Adrenal gland (tissue), 5 donors: ENCODE measurements around the gene C7orf57.

Experiments
- POLR2A ChIP-seq, 2 donors: fragments of 450-650 bp; IDR thresholded peaks; one replicate each; pipeline ENCODE4 v1.6.1; 2017; ENCODE audit warnings: antibody characterized with exemption in 2 of 2, mild to moderate bottlenecking in 2 of 2, moderate library complexity in 1 of 2
- TF ChIP-seq, protein P1 (sequence below), 6 experiments: fragments of 450-650 bp in 4 of 6; fragments of 200-600 bp in 2 of 6; sonication (generic) in 1 of 6; IDR thresholded peaks; 1 replicate in 5 of 6; 2 replicates in 1 of 6; pipeline versions ENCODE4 v1.5.1 to v1.8.0; 2016 to 2021; ENCODE audit warnings: antibody characterized with exemption in 6 of 6, mild to moderate bottlenecking in 2 of 6, moderate library complexity in 1 of 6
- donor health status: DM: no; HTN: no; CAD: no.

DNA sequence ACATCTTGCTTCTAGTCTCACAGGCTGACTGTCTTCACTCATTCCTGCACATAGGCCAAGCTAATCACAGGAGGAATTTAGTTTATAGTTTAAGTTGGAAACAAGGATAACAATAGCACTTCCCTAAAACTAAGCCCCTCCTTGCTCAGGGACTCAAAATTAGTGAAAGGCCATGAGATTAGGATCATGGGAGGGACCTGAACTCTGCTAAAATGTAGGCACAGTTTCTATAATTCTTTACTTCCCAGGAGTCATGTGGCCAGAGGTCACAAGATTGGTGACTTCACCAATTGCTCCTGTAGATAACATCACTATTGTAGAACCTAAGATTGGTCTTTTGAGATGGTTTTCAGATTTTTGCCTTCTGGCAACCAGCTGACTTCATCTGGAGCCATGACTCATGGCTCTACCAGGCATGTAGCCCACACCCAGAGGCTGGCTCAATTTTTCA, 38.9 kb downstream of the C7orf57 start:
- TF ChIP-seq, protein P1, sequence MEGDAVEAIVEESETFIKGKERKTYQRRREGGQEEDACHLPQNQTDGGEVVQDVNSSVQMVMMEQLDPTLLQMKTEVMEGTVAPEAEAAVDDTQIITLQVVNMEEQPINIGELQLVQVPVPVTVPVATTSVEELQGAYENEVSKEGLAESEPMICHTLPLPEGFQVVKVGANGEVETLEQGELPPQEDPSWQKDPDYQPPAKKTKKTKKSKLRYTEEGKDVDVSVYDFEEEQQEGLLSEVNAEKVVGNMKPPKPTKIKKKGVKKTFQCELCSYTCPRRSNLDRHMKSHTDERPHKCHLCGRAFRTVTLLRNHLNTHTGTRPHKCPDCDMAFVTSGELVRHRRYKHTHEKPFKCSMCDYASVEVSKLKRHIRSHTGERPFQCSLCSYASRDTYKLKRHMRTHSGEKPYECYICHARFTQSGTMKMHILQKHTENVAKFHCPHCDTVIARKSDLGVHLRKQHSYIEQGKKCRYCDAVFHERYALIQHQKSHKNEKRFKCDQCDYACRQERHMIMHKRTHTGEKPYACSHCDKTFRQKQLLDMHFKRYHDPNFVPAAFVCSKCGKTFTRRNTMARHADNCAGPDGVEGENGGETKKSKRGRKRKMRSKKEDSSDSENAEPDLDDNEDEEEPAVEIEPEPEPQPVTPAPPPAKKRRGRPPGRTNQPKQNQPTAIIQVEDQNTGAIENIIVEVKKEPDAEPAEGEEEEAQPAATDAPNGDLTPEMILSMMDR (IDR thresholded peaks at IDR 0.05) = no peak
- no peak for TF ChIP-seq POLR2A (IDR thresholded peaks at IDR 0.05)
